Measurements from ENCODE around the gene FBXO39. TPM values are rescaled to one million over a fixed set of nuclear protein-coding genes. Genes with fewer than 3 reads are reported as not detected.
"Not testable (repeated sequence)": the region's sequence is repeated elsewhere in the genome, so short reads cannot be mapped to it uniquely, and the experiment has no call there.

The FBXO39 gene
- total RNA-seq (2014; rRNA removed; shearing (Covaris generic); ENCODE audit: low replicate concordance): not detected in 2 replicates

GRCh38 chr17:6775871-6776405, at the start of gene FBXO39:
TSS of gene FBXO39 (plus strand) at chr17:6776215. CDS start at chr17:6779869, 3,654 bp downstream.
- DNase-seq (ENCODE audit: low read depth): no peak
- in situ Hi-C loops (cut with HindIII; ENCODE audit: low pct_unique_long_range_greater_than_20kb, low sequenced_read_pairs): no loop called here

GRCh38 chr17:6729531-6729930, 46.5 kb upstream of the FBXO39 start:
- in situ Hi-C loops (cut with HindIII; ENCODE audit: low pct_unique_long_range_greater_than_20kb, low sequenced_read_pairs): no loop called here
- no peak for DNase-seq (ENCODE audit: low read depth)

- in situ Hi-C loops (cut with HindIII; ENCODE audit: low pct_unique_long_range_greater_than_20kb, low sequenced_read_pairs): not testable (repeated sequence)
These were observed 29.4 kb upstream of the FBXO39 start for GRCh38 chr17:6746665-6747064.

GRCh38 chr17:6748617-6749016, 27.4 kb upstream of the FBXO39 start:
- no peak for DNase-seq (ENCODE audit: low read depth)
- in situ Hi-C loops (cut with HindIII; ENCODE audit: low pct_unique_long_range_greater_than_20kb, low sequenced_read_pairs): no loop called here

More at GRCh38 chr17:6746665-6747064, 29.4 kb upstream of the FBXO39 start:
- DNase-seq (ENCODE audit: low read depth): not testable (repeated sequence)

- DNase-seq (ENCODE audit: low read depth): no peak
- in situ Hi-C loops (cut with HindIII; ENCODE audit: low pct_unique_long_range_greater_than_20kb, low sequenced_read_pairs): no loop called here
These were observed 26.5 kb upstream of the FBXO39 start for GRCh38 chr17:6749519-6749918.

GRCh38 chr17:6752068-6752909, 23.7 kb upstream of the FBXO39 start:
- DNase-seq (ENCODE audit: low read depth): no peak
- in situ Hi-C loops (cut with HindIII; ENCODE audit: low pct_unique_long_range_greater_than_20kb, low sequenced_read_pairs): no loop called here

- DNase-seq (ENCODE audit: low read depth): no peak
These were observed 23.0 kb upstream of the FBXO39 start for GRCh38 chr17:6753006-6753445.

GRCh38 chr17:6753546-6753945, 22.5 kb upstream of the FBXO39 start:
- DNase-seq (ENCODE audit: low read depth): no peak
- in situ Hi-C loops (cut with HindIII; ENCODE audit: low pct_unique_long_range_greater_than_20kb, low sequenced_read_pairs): no loop called here

More at GRCh38 chr17:6753006-6753445, 23.0 kb upstream of the FBXO39 start:
- in situ Hi-C loops (cut with HindIII; ENCODE audit: low pct_unique_long_range_greater_than_20kb, low sequenced_read_pairs): no loop called here

- no peak for DNase-seq (ENCODE audit: low read depth)
- in situ Hi-C loops (cut with HindIII; ENCODE audit: low pct_unique_long_range_greater_than_20kb, low sequenced_read_pairs): no loop called here
These were observed 20.7 kb upstream of the FBXO39 start for GRCh38 chr17:6755281-6755680.

GRCh38 chr17:6755731-6756184, 20.3 kb upstream of the FBXO39 start, which contains the start of gene XAF1:
TSS of gene XAF1 (plus strand) at chr17:6756046. CDS start at chr17:6756079, 33 bp downstream.
- in situ Hi-C loops (cut with HindIII; ENCODE audit: low pct_unique_long_range_greater_than_20kb, low sequenced_read_pairs): no loop called here
- no peak for DNase-seq (ENCODE audit: low read depth)

- no peak for DNase-seq (ENCODE audit: low read depth)
- in situ Hi-C loops (cut with HindIII; ENCODE audit: low pct_unique_long_range_greater_than_20kb, low sequenced_read_pairs): no loop called here
These were observed 19.5 kb upstream of the FBXO39 start for GRCh38 chr17:6756425-6757031.

- in situ Hi-C loops (cut with HindIII; ENCODE audit: low pct_unique_long_range_greater_than_20kb, low sequenced_read_pairs): no loop called here
- no peak for DNase-seq (ENCODE audit: low read depth)
These were observed 18.3 kb upstream of the FBXO39 start for GRCh38 chr17:6757747-6758146.

GRCh38 chr17:6761779-6762178, 14.2 kb upstream of the FBXO39 start:
- no peak for DNase-seq (ENCODE audit: low read depth)
- in situ Hi-C loops (cut with HindIII; ENCODE audit: low pct_unique_long_range_greater_than_20kb, low sequenced_read_pairs): no loop called here

GRCh38 chr17:6768447-6768846, 7.6 kb upstream of the FBXO39 start:
- in situ Hi-C loops (cut with HindIII; ENCODE audit: low pct_unique_long_range_greater_than_20kb, low sequenced_read_pairs): no loop called here

GRCh38 chr17:6772016-6772415, 4.0 kb upstream of the FBXO39 start:
- no peak for DNase-seq (ENCODE audit: low read depth)
- in situ Hi-C loops (cut with HindIII; ENCODE audit: low pct_unique_long_range_greater_than_20kb, low sequenced_read_pairs): no loop called here

More at GRCh38 chr17:6768447-6768846, 7.6 kb upstream of the FBXO39 start:
- no peak for DNase-seq (ENCODE audit: low read depth)

- in situ Hi-C loops (cut with HindIII; ENCODE audit: low pct_unique_long_range_greater_than_20kb, low sequenced_read_pairs): not testable (repeated sequence)
These were observed 1.1 kb upstream of the FBXO39 start for GRCh38 chr17:6774906-6775305.

GRCh38 chr17:6779411-6779810, 3.4 kb downstream of the FBXO39 start:
- no peak for DNase-seq (ENCODE audit: low read depth)
- in situ Hi-C loops (cut with HindIII; ENCODE audit: low pct_unique_long_range_greater_than_20kb, low sequenced_read_pairs): no loop called here

More at GRCh38 chr17:6774906-6775305, 1.1 kb upstream of the FBXO39 start:
- DNase-seq (ENCODE audit: low read depth): not testable (repeated sequence)

GRCh38 chr17:6780001-6780400, 4.0 kb downstream of the FBXO39 start:
- in situ Hi-C loops (cut with HindIII; ENCODE audit: low pct_unique_long_range_greater_than_20kb, low sequenced_read_pairs): no loop called here
- DNase-seq (ENCODE audit: low read depth): no peak

GRCh38 chr17:6780886-6781285, 4.9 kb downstream of the FBXO39 start:
- in situ Hi-C loops (cut with HindIII; ENCODE audit: low pct_unique_long_range_greater_than_20kb, low sequenced_read_pairs): no loop called here
- DNase-seq (ENCODE audit: low read depth): no peak

All from Caki2 (cell line).